Measurements from ENCODE around the gene RAB41. TPM values are rescaled to one million over a fixed set of nuclear protein-coding genes. Genes with fewer than 3 reads are reported as not detected.

The RAB41 gene
- polyA plus RNA-seq, 1 donor (not counting 4 experiments of a cell fraction or from before 2014, with no cell fraction given), result not detected

DNA sequence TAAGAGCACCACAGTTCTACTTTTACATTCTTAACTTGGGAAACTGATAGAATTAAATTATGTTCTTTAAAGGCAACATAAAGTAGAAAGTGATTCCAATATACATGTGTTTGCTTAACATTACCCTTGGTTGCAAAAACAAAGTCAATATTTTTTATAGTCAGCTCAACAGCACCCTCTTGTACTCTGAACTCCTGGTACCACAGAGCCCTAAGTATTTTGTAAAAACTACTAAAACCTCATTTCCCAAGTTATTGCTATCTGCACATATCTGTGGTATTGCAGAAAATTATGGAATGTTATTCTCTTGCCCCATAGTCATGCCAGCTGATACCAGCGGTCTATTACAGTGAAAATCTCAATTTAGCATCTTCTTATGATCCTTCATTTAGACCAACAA, 10.8 kb downstream of the RAB41 start:
- no peaks in the 10 kb centered on the region for H3K36me3 ChIP-seq (ENCODE audit: control insufficient read depth in 2 of 2, extremely low read depth in 1 of 2, insufficient read depth in 2 of 2, low read length in 2 of 2)
- no peak overlapping the region for H3K4me3 ChIP-seq (ENCODE audit: control insufficient read depth in 2 of 3, extremely low read depth in 1 of 3, insufficient read depth in 2 of 3, low read depth in 1 of 3, low read length in 3 of 3)
- no peak for DNase-seq (ENCODE audit: low read depth, low spot score)
- H3K9ac ChIP-seq (ENCODE audit: control insufficient read depth, extremely low read depth, insufficient read depth, low read length), result no peak overlapping the region
- no peak overlapping the region for H3K4me2 ChIP-seq (ENCODE audit: control insufficient read depth, extremely low read depth, insufficient read depth, low read depth, low read length)
- H3K4me1 ChIP-seq (ENCODE audit: control insufficient read depth, extremely low read depth, insufficient read depth, low read length), result peaks cover 15% of the 10 kb centered on the region
- H3K9me1 ChIP-seq (ENCODE audit: control insufficient read depth, extremely low read depth, insufficient read depth, low read length), result no peaks in the 10 kb centered on the region
- H3K9me3 ChIP-seq (ENCODE audit: control insufficient read depth, low read depth, low read length), result no peaks in the 10 kb centered on the region
- peaks cover 14% of the 10 kb centered on the region for H3K79me2 ChIP-seq (ENCODE audit: control insufficient read depth, insufficient read depth, low read length)
- no peaks in the 10 kb centered on the region for H4K20me1 ChIP-seq (ENCODE audit: control insufficient read depth, extremely low read depth, insufficient read depth, low read length)
- no peak overlapping the region for H3K27ac ChIP-seq (ENCODE audit: control insufficient read depth, insufficient read depth, low read length)
- TF ChIP-seq, protein P1, sequence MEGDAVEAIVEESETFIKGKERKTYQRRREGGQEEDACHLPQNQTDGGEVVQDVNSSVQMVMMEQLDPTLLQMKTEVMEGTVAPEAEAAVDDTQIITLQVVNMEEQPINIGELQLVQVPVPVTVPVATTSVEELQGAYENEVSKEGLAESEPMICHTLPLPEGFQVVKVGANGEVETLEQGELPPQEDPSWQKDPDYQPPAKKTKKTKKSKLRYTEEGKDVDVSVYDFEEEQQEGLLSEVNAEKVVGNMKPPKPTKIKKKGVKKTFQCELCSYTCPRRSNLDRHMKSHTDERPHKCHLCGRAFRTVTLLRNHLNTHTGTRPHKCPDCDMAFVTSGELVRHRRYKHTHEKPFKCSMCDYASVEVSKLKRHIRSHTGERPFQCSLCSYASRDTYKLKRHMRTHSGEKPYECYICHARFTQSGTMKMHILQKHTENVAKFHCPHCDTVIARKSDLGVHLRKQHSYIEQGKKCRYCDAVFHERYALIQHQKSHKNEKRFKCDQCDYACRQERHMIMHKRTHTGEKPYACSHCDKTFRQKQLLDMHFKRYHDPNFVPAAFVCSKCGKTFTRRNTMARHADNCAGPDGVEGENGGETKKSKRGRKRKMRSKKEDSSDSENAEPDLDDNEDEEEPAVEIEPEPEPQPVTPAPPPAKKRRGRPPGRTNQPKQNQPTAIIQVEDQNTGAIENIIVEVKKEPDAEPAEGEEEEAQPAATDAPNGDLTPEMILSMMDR (optimal IDR thresholded peaks at IDR 0.05 in 1 of 3, IDR thresholded peaks at IDR 0.05 in 1 of 3, conservative IDR thresholded peaks at IDR 0.05 in 1 of 3; ENCODE audit: extremely low read depth in 1 of 3, insufficient read depth in 2 of 3, low read length in 3 of 3), result no peak
- TF ChIP-seq EZH2 (IDR thresholded peaks at IDR 0.05; ENCODE audit: low read length), result no peak
- FAIRE-seq, result no peak
- no peak overlapping the region for H2AFZ ChIP-seq (ENCODE audit: control insufficient read depth, low read length)
- dilution Hi-C loops (cut with MboI; ENCODE audit: extremely low pct_ligation_motif_present, low sequenced_read_pairs), result no loop called here
- H3K27me3 ChIP-seq (ENCODE audit: control insufficient read depth, extremely low read depth, insufficient read depth, low read length), result no peaks in the 10 kb centered on the region

DNA sequence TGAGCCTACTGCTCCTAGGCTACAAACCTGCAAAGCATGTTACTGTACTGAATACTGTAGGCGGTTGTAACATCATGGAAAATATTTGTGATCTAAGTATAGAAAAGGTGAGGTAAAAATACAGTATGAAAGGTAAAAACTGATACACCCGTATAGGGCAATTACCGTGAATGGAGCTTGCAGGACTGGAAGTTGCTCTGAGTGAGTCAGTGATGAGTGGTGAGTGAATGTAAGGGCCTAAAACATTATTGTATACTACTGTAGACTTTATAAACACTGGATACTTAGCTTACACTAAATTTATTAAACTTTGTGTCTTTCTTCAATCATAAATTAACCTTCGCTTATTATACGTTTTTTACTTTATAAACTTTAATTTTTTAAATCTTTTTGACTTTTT, 11.6 kb downstream of the RAB41 start:
- no peaks in the 10 kb centered on the region for H3K27me3 ChIP-seq (ENCODE audit: control insufficient read depth, extremely low read depth, insufficient read depth, low read length)
- peaks cover 14% of the 10 kb centered on the region for H3K79me2 ChIP-seq (ENCODE audit: control insufficient read depth, insufficient read depth, low read length)
- no peak for DNase-seq (ENCODE audit: low read depth, low spot score)

More for the DNA sequence above, 11.6 kb downstream of the RAB41 start:
- Histone ChIP-seq H3K27ac (ENCODE audit: control insufficient read depth, insufficient read depth, low read length) (no peak overlapping the region), H3K4me2 (ENCODE audit: control insufficient read depth, extremely low read depth, insufficient read depth, low read depth, low read length) (no peak overlapping the region), H3K4me3 (ENCODE audit: control insufficient read depth in 2 of 3, extremely low read depth in 1 of 3, insufficient read depth in 2 of 3, low read depth in 1 of 3, low read length in 3 of 3) (no peak overlapping the region), H3K9me1 (ENCODE audit: control insufficient read depth, extremely low read depth, insufficient read depth, low read length) (no peaks in the 10 kb centered on the region), H3K9ac (ENCODE audit: control insufficient read depth, extremely low read depth, insufficient read depth, low read length) (no peak overlapping the region), H2AFZ (ENCODE audit: control insufficient read depth, low read length) (no peak overlapping the region), H3K36me3 (ENCODE audit: control insufficient read depth in 2 of 2, extremely low read depth in 1 of 2, insufficient read depth in 2 of 2, low read length in 2 of 2) (no peaks in the 10 kb centered on the region), H3K4me1 (ENCODE audit: control insufficient read depth, extremely low read depth, insufficient read depth, low read length) (peaks cover 15% of the 10 kb centered on the region), H4K20me1 (ENCODE audit: control insufficient read depth, extremely low read depth, insufficient read depth, low read length) (no peaks in the 10 kb centered on the region), H3K9me3 (ENCODE audit: control insufficient read depth, low read depth, low read length) (no peaks in the 10 kb centered on the region)
- dilution Hi-C loops (cut with MboI; ENCODE audit: extremely low pct_ligation_motif_present, low sequenced_read_pairs), result no loop called here
- no peak for TF ChIP-seq EZH2 (IDR thresholded peaks at IDR 0.05; ENCODE audit: low read length)
- TF ChIP-seq, protein P1 (optimal IDR thresholded peaks at IDR 0.05 in 1 of 3, IDR thresholded peaks at IDR 0.05 in 1 of 3, conservative IDR thresholded peaks at IDR 0.05 in 1 of 3; ENCODE audit: extremely low read depth in 1 of 3, insufficient read depth in 2 of 3, low read length in 3 of 3), result no peak
- no peak for FAIRE-seq
